HG02938 (cell line): ENCODE measurements around the gene PIGS.
"Not testable (repeated sequence)": the region's sequence is repeated elsewhere in the genome, so short reads cannot be mapped to it uniquely, and the experiment has no call there.

ENCODE experiments used
- ATAC-seq: cut with Tn5 transposase; IDR thresholded peaks from one replicate; pipeline ENCODE4 v1.9.1; 2021; ENCODE audit warnings: mild to moderate bottlenecking, moderate library complexity; ENCODE audit not compliant: unreplicated experiment

Gene PIGS

GRCh38 chr17:28532050-28532960, 39.0 kb downstream of the PIGS start:
- ATAC-seq, result no peak

GRCh38 chr17:28530926-28531325, 40.4 kb downstream of the PIGS start:
- ATAC-seq, result no peak

GRCh38 chr17:28530250-28530649, 41.1 kb downstream of the PIGS start:
- ATAC-seq, result no peak

- ATAC-seq, result no peak
Measured at GRCh38 chr17:28529013-28529400, 42.3 kb downstream of the PIGS start.

GRCh38 chr17:28528327-28529012, 42.9 kb downstream of the PIGS start:
- no peak for ATAC-seq

GRCh38 chr17:28527859-28528258, 43.5 kb downstream of the PIGS start:
- ATAC-seq, result no peak

GRCh38 chr17:28527181-28527681, 44.1 kb downstream of the PIGS start:
- ATAC-seq, result no peak

GRCh38 chr17:28526381-28526780, 44.9 kb downstream of the PIGS start:
- ATAC-seq, result no peak

- ATAC-seq, result no peak
Measured at GRCh38 chr17:28524476-28525424, 46.6 kb downstream of the PIGS start.

GRCh38 chr17:28523876-28524275, 47.4 kb downstream of the PIGS start:
- no peak for ATAC-seq

GRCh38 chr17:28523186-28523585, 48.1 kb downstream of the PIGS start:
- no peak for ATAC-seq

- ATAC-seq, result not testable (repeated sequence)
Measured at GRCh38 chr17:28522281-28522680, 49.0 kb downstream of the PIGS start.

GRCh38 chr17:28521311-28522085, 49.8 kb downstream of the PIGS start:
- ATAC-seq, result no peak

GRCh38 chr17:28520687-28521086, 50.6 kb downstream of the PIGS start:
- ATAC-seq, result no peak

- ATAC-seq, result no peak
Measured at GRCh38 chr17:28519236-28519635, 52.1 kb downstream of the PIGS start.

GRCh38 chr17:28518578-28518977, 52.7 kb downstream of the PIGS start:
- ATAC-seq, result no peak

- no peak for ATAC-seq
Measured at GRCh38 chr17:28518132-28518531, 53.2 kb downstream of the PIGS start.

GRCh38 chr17:28515518-28515917, 55.8 kb downstream of the PIGS start:
- ATAC-seq, result no peak

- ATAC-seq, result no peak
Measured at GRCh38 chr17:28514561-28515002, 56.7 kb downstream of the PIGS start.

- no peak for ATAC-seq
Measured at GRCh38 chr17:28513476-28513875, 57.8 kb downstream of the PIGS start.
